DMS153 (cell line): ENCODE results near the gene MRO.
"Not testable (repeated sequence)": the region's sequence is repeated elsewhere in the genome, so short reads cannot be mapped to it uniquely, and the experiment has no call there.

Experiments
- DNase-seq: peaks from one replicate; lab custom pipeline; 2025; lab: John Stamatoyannopoulos, UW

Gene MRO

GRCh38 chr18:50819728-50820378 is at the start of gene MRO:
Gene MRO, minus strand, starts transcription at chr18:50820016. Its CDS starts 10,616 bp downstream, at chr18:50809400.
- DNase-seq: peak; percentile 53

GRCh38 chr18:50869150-50869549 is 49.3 kb upstream of the MRO start:
- peak; percentile 55 for DNase-seq

GRCh38 chr18:50866765-50867164 is 46.9 kb upstream of the MRO start:
- DNase-seq: no peak

- DNase-seq: no peak
These were observed 44.1 kb upstream of the MRO start for GRCh38 chr18:50863840-50864375.

- DNase-seq: no peak
These were observed 42.6 kb upstream of the MRO start for GRCh38 chr18:50862401-50862800.

- no peak for DNase-seq
These were observed 41.8 kb upstream of the MRO start for GRCh38 chr18:50861617-50862016.

- no peak for DNase-seq
These were observed 40.2 kb upstream of the MRO start for GRCh38 chr18:50859793-50860555.

- DNase-seq: no peak
These were observed 37.9 kb upstream of the MRO start for GRCh38 chr18:50857694-50858093.

- not testable (repeated sequence) for DNase-seq
These were observed 37.4 kb upstream of the MRO start for GRCh38 chr18:50857166-50857565.

- DNase-seq: no peak
These were observed 36.4 kb upstream of the MRO start for GRCh38 chr18:50855976-50856757.

GRCh38 chr18:50853863-50854271 is 34.1 kb upstream of the MRO start:
- no peak for DNase-seq

GRCh38 chr18:50850307-50851065 is 30.7 kb upstream of the MRO start:
- DNase-seq: no peak

- DNase-seq: no peak
These were observed 29.6 kb upstream of the MRO start for GRCh38 chr18:50849419-50849821.

- no peak for DNase-seq
These were observed 29.2 kb upstream of the MRO start for GRCh38 chr18:50848991-50849390.

GRCh38 chr18:50848061-50848551 is 28.3 kb upstream of the MRO start:
- no peak for DNase-seq

- DNase-seq: no peak
These were observed 27.4 kb upstream of the MRO start for GRCh38 chr18:50847192-50847591.

GRCh38 chr18:50844960-50845359 is 25.1 kb upstream of the MRO start:
- no peak for DNase-seq

- no peak for DNase-seq
These were observed 24.7 kb upstream of the MRO start for GRCh38 chr18:50844554-50844953.

GRCh38 chr18:50842846-50843245 is 23.0 kb upstream of the MRO start:
- no peak for DNase-seq

GRCh38 chr18:50839996-50840395 is 20.2 kb upstream of the MRO start:
- no peak for DNase-seq

- DNase-seq: no peak
These were observed 19.5 kb upstream of the MRO start for GRCh38 chr18:50839341-50839740.

GRCh38 chr18:50836521-50836957 is 16.7 kb upstream of the MRO start:
- DNase-seq: peak; percentile 69
